ENCODE data around the gene ZMIZ1. TPM values are rescaled to one million over a fixed set of nuclear protein-coding genes. Genes with fewer than 3 reads are reported as not detected.

Gene ZMIZ1
- total RNA-seq, 4 donors from 2014 or later = 65.5 to 88.2 (median 69.3) TPM

- H3K4me3 ChIP-seq = no peak overlapping the region
- TF ChIP-seq CTCF (IDR thresholded peaks at IDR 0.05) (no peak), POLR2A (IDR thresholded peaks at IDR 0.05) (no peak), EP300 (IDR thresholded peaks at IDR 0.05) (no peak)
- peaks cover 0 to 94% (median 56%) of the 10 kb centered on the region in 4 donors for H3K4me1 ChIP-seq
Measured at GRCh38 chr10:79138449-79139123, 69.8 kb downstream of the ZMIZ1 start.

GRCh38 chr10:79139124-79139835, 70.5 kb downstream of the ZMIZ1 start:
- WGBS, 2 donors = 33 to 34% methylated on average over 25 to 26 of the region's 26 CpGs
- TF ChIP-seq EP300 (IDR thresholded peaks at IDR 0.05) (no peak), POLR2A (IDR thresholded peaks at IDR 0.05) (no peak), CTCF (IDR thresholded peaks at IDR 0.05) (no peak)
- Histone ChIP-seq H3K27me3 (no peaks in the 10 kb centered on the region), H3K4me1 (peaks cover 0 to 94% (median 60%) of the 10 kb centered on the region in 4 donors), H3K27ac (peak overlapping the region; percentile 37 to 88 (median 62)), H3K4me3 (no peak overlapping the region), H3K9me3 (no peaks in the 10 kb centered on the region), H3K36me3 (peaks cover 0 to 42% (median 0%) of the 10 kb centered on the region in 3 donors)
- peak in 1 of 2 donors; percentile 27 for DNase-seq (ENCODE audit: low spot score in 2 of 2)

More at GRCh38 chr10:79138449-79139123, 69.8 kb downstream of the ZMIZ1 start:
- no peaks in the 10 kb centered on the region for H3K27me3 ChIP-seq
- WGBS, 2 donors = 84 to 86% methylated on average over 5 of the region's 5 CpGs
- peaks cover 0 to 37% (median 0%) of the 10 kb centered on the region in 3 donors for H3K36me3 ChIP-seq
- H3K9me3 ChIP-seq = no peaks in the 10 kb centered on the region
- peak overlapping the region; percentile 37 to 88 (median 62) for H3K27ac ChIP-seq
- DNase-seq (ENCODE audit: low spot score in 2 of 2) = no peak

GRCh38 chr10:79140085-79140793, 71.5 kb downstream of the ZMIZ1 start:
- no peaks in the 10 kb centered on the region for H3K9me3 ChIP-seq
- no peaks in the 10 kb centered on the region for H3K27me3 ChIP-seq
- no peak for TF ChIP-seq EP300 (IDR thresholded peaks at IDR 0.05)
- no peak for TF ChIP-seq POLR2A (IDR thresholded peaks at IDR 0.05)
- TF ChIP-seq CTCF (IDR thresholded peaks at IDR 0.05) = no peak
- 87 to 95% methylated on average over 7 of the region's 7 CpGs for WGBS, 2 donors
- no peak for DNase-seq (ENCODE audit: low spot score in 2 of 2)
- H3K4me1 ChIP-seq = peaks cover 0 to 96% (median 70%) of the 10 kb centered on the region in 4 donors
- H3K4me3 ChIP-seq = no peak overlapping the region
- peak overlapping the region in 2 of 4 donors; percentile 83 to 88 for H3K27ac ChIP-seq
- peaks cover 0 to 42% (median 0%) of the 10 kb centered on the region in 3 donors for H3K36me3 ChIP-seq

- WGBS, 2 donors = 79 to 81% methylated on average over 15 of the region's 15 CpGs
- Histone ChIP-seq H3K36me3 (peaks cover 0 to 42% (median 0%) of the 10 kb centered on the region in 3 donors), H3K4me3 (no peak overlapping the region), H3K27ac (peak overlapping the region in 2 of 4 donors; percentile 31 to 83), H3K4me1 (peaks cover 1 to 96% (median 72%) of the 10 kb centered on the region in 4 donors), H3K9me3 (no peaks in the 10 kb centered on the region), H3K27me3 (no peaks in the 10 kb centered on the region)
- DNase-seq (ENCODE audit: low spot score in 2 of 2) = no peak
- TF ChIP-seq POLR2A (IDR thresholded peaks at IDR 0.05) = no peak
- TF ChIP-seq EP300 (IDR thresholded peaks at IDR 0.05) = no peak
- no peak for TF ChIP-seq CTCF (IDR thresholded peaks at IDR 0.05)
Measured at GRCh38 chr10:79140855-79141254, 72.1 kb downstream of the ZMIZ1 start.
